ENCODE results near the gene CDK17.

DNA sequence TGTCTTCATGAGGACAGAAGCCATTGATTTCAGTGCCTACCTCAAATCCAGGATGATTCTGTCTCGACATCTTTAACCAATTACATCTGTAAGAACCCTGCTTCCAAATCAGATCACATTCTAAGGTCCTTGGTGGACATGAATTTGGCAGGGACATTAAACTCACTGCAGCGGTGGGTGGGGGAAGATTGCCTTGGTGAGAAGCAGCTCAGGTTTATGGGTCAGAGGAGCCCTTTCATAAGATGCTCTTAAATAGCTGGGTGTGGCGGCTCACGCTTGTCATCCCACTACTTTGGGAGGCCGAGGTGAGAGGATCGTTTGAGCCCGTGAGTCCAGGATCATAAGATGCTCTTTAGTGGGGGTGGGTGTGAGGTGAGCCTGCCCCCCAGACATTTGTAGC lies 163.2 kb downstream of the CDK17 start:
- no peak for TF ChIP-seq CTCF (IDR thresholded peaks at IDR 0.05)
- TF ChIP-seq ZFX (IDR thresholded peaks at IDR 0.05; ENCODE audit: borderline replicate concordance): no peak
